ENCODE measurements around the gene SLC16A10.

The SLC16A10 gene

DNA sequence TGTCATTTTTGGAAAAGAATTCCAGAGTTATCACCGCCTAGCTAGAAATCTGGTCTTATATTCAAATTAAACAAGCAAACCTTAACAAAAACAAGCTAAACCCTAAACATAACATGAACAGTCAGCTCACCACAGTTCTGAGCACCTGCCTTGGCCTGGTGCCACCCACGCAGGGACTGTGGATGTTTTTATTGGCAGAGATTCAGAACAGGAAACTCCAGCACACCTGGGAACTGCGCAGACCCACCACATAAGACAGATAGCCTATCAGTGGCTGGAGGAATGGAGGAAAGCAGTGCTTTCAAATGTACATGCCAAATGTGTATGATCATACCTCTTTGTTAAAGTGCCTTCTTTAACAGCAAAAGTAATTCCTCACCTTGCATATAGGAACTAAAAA, 8.9 kb downstream of the SLC16A10 start:
- peak in 1 of 2 experiments; percentile 56 for DNase-seq (ENCODE audit: low read depth in 1 of 2, low spot score in 1 of 2)
- no peak for TF ChIP-seq JUND (IDR thresholded peaks at IDR 0.05; ENCODE audit: low read depth)
- in situ Hi-C loops (cut with HindIII; ENCODE audit: low pct_unique_long_range_greater_than_20kb, low sequenced_read_pairs): no loop called here

DNA sequence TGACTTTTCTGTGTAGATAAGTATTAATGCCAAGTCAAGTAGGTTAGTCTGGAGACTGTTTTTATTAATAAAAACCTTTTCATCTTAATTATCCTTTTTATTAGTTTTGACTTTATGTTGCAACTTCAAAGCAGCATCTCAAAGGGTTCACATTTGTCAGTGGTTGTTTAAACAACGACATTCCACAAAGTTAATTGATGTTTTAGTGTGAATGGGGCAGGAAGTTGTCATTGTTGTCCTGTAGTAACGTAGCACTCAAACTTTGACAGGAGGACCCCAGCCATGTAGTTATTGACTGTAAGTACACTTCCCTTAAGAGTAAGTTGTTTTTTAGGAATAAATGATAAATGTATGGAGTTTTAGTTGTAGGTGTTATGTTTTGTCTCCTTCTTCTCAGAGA, 11.3 kb downstream of the SLC16A10 start:
- no peak for DNase-seq (ENCODE audit: low read depth in 1 of 2, low spot score in 1 of 2)
- no peak for TF ChIP-seq JUND (IDR thresholded peaks at IDR 0.05; ENCODE audit: low read depth)
- in situ Hi-C loops (cut with HindIII; ENCODE audit: low pct_unique_long_range_greater_than_20kb, low sequenced_read_pairs): no loop called here

DNA sequence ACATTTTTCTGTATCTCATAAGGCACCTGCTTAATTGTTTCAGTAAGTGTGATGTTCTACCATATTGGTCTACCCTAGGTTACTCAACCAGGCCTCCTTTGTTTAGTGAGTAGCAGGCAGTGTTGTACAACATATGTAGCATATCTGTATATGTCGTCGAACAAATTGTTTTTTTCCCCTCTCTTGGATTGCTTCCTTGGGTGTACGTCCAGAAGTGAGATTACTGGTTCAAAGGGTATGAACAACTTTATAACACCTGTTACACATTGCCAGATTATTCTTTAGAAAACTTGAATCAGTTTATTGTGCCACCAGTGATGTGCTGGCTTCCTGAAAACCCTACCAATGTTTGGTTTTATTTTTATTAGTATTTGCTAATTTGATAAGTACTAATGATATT, 14.7 kb downstream of the SLC16A10 start:
- in situ Hi-C loops (cut with HindIII; ENCODE audit: low pct_unique_long_range_greater_than_20kb, low sequenced_read_pairs): no loop called here
- no peak for DNase-seq (ENCODE audit: low read depth in 1 of 2, low spot score in 1 of 2)

DNA sequence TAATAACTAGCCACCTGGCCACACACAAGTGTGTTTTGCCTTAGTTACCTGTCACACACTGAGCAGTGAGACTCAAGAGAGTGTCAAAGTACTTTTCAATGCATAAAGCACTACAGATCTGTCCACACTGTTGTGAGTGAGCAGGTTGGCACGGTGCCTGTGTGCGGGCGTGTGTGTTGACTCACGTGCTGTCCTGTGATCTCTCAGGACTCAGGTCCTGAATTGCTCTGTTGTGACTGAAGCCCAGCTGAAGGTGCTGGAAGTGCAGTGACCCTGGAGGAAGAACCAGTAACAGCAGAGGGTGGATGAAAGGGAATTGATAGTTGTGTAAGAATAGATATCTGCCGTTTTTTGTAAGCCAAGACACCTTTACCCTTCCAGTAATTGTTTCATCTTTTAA, 18.3 kb downstream of the SLC16A10 start:
- in situ Hi-C loops (cut with HindIII; ENCODE audit: low pct_unique_long_range_greater_than_20kb, low sequenced_read_pairs): no loop called here
- peak in 1 of 2 experiments; percentile 63 for DNase-seq (ENCODE audit: low read depth in 1 of 2, low spot score in 1 of 2)
- no peak for TF ChIP-seq JUND (IDR thresholded peaks at IDR 0.05; ENCODE audit: low read depth)

More for the DNA sequence above, 14.7 kb downstream of the SLC16A10 start:
- no peak for TF ChIP-seq JUND (IDR thresholded peaks at IDR 0.05; ENCODE audit: low read depth)

DNA sequence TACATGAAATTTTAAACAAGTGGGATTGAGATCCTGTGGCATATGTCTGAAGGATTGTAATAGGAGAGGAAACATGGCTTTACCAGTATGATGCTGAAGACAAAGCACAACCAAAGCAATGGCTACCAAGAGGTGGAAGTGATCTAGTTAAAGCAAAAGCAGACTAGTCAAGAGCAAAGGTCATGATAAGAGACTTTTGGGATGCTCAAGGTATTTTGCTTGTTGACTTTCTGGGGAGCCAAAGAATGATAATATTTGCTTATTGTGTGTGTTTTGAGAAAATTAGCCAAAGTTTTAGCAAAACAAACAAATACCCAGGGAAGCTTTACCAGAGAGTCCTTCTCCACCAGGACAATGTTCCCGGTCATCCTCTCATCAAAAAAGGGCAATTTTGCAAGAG, 20.3 kb downstream of the SLC16A10 start:
- TF ChIP-seq JUND (IDR thresholded peaks at IDR 0.05; ENCODE audit: low read depth): no peak
- DNase-seq (ENCODE audit: low read depth in 1 of 2, low spot score in 1 of 2): no peak
- in situ Hi-C loops (cut with HindIII; ENCODE audit: low pct_unique_long_range_greater_than_20kb, low sequenced_read_pairs): no loop called here

DNA sequence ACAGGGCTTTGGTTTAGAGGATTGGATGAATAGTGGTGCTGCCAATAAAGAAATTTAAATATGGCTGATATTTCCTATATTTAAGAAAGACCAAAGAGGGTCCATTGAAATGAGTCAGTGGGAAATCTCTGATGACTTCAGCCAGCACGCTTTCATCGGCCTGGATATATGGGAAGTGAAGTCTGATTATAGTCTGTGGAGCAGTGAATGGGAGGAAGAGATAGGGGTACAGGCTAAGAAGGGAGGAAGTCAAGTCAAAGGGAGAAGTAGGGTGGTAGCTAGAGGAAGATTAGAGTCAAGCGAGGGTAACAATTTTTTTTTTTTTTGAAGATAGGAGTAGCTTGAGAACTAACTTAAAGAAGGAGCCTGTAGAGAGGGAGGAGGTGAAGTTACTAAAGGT, 22.7 kb downstream of the SLC16A10 start:
- in situ Hi-C loops (cut with HindIII; ENCODE audit: low pct_unique_long_range_greater_than_20kb, low sequenced_read_pairs): no loop called here

DNA sequence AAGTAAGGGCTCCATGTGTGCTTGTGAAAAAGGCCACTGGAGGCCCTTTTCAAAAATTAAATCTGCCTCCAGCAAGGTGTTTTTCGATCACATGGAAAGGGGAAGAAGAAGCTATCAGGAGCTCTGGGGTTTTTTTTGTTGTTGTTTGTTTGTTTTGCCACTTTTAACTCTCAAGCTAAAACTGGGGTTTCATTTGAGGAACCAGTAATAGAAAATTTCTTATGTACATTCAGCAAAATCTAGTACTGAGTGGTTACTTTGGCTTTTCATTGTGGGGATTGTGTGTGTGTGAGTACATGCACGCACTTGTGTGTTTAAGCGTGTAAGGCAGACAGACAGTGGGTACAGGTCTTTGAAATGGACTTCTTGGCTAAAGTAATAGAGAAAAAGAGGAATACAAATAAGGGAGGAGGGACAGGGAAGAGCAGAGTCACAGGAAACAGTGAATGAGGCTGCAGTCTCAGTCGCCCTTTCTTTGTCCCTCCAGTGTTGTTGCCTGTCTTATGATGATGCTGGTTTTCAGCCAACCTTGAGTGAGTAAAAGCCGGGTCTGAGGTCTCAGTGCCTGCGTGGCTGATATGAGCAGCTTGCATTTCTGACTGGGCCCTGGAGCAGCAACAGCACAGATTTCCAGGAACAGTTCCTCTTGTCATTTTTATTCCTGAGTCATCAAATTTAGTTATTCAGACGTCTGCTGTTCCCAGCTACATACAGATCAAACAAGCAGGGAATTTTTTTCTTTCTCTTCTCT, 26.2 kb downstream of the SLC16A10 start:
- no peak for DNase-seq (ENCODE audit: low read depth in 1 of 2, low spot score in 1 of 2)
- no peak for TF ChIP-seq JUND (IDR thresholded peaks at IDR 0.05; ENCODE audit: low read depth)
- in situ Hi-C loops (cut with HindIII; ENCODE audit: low pct_unique_long_range_greater_than_20kb, low sequenced_read_pairs): no loop called here

More for the DNA sequence above, 22.7 kb downstream of the SLC16A10 start:
- no peak for TF ChIP-seq JUND (IDR thresholded peaks at IDR 0.05; ENCODE audit: low read depth)
- DNase-seq (ENCODE audit: low read depth in 1 of 2, low spot score in 1 of 2): no peak

DNA sequence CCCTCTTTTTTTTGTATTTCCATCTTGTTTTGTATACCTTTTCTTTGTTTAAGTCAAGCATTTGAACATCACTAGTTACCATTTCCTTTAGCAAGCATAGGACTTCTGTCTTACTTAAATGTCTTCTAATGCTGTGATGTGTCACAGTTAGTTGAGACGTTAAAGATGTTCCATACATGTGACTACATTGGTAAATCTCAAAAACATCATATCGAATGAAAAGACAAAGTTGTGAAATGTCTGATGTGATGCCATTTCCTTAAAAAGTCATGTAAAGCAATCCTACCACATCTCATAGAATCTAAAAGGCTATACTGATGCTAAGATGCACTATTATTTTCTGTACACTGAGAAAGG, 26.8 kb downstream of the SLC16A10 start:
- in situ Hi-C loops (cut with HindIII; ENCODE audit: low pct_unique_long_range_greater_than_20kb, low sequenced_read_pairs): no loop called here
- DNase-seq (ENCODE audit: low read depth in 1 of 2, low spot score in 1 of 2): no peak
- TF ChIP-seq JUND (IDR thresholded peaks at IDR 0.05; ENCODE audit: low read depth): no peak

DNA sequence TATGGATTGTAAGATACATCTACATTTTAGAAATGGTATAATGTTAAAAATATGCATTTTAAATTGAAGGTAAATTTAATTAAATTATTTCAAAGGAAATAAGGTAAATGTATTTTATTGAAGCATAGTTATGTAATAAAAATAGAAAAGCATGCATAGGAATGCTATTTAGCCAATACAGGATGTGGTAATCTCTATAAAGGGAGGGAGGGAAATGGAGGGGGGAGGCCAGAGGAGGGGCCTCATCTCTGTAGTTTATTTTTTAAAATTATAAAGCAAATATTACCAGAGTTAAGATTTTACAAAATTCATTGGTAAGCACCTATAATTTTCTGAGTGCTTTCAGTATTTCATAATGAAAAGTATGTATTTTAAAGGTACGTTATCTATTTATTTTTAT, 27.2 kb downstream of the SLC16A10 start:
- DNase-seq (ENCODE audit: low read depth in 1 of 2, low spot score in 1 of 2): no peak
- in situ Hi-C loops (cut with HindIII; ENCODE audit: low pct_unique_long_range_greater_than_20kb, low sequenced_read_pairs): no loop called here
- TF ChIP-seq JUND (IDR thresholded peaks at IDR 0.05; ENCODE audit: low read depth): no peak

DNA sequence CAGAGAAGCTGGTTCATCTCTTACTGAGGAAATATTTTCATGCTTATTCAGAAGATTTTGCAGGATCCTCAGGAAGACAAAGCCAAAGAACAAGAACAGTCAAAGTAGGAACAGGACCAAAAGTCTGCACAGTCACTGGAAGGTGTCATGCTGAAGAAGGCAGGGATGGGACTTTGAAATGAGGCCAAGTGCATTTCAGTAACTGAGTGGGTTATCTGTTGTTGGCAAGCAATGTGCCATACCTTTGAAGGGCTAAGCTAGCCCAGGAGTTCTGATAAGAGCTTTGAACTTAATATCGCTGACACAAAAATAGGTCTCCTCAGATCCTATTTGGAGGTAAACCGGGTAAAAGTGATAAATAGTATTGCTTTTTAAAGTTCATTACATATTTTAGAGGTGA, 31.5 kb downstream of the SLC16A10 start:
- in situ Hi-C loops (cut with HindIII; ENCODE audit: low pct_unique_long_range_greater_than_20kb, low sequenced_read_pairs): no loop called here
- no peak for DNase-seq (ENCODE audit: low read depth in 1 of 2, low spot score in 1 of 2)
- no peak for TF ChIP-seq JUND (IDR thresholded peaks at IDR 0.05; ENCODE audit: low read depth)

DNA sequence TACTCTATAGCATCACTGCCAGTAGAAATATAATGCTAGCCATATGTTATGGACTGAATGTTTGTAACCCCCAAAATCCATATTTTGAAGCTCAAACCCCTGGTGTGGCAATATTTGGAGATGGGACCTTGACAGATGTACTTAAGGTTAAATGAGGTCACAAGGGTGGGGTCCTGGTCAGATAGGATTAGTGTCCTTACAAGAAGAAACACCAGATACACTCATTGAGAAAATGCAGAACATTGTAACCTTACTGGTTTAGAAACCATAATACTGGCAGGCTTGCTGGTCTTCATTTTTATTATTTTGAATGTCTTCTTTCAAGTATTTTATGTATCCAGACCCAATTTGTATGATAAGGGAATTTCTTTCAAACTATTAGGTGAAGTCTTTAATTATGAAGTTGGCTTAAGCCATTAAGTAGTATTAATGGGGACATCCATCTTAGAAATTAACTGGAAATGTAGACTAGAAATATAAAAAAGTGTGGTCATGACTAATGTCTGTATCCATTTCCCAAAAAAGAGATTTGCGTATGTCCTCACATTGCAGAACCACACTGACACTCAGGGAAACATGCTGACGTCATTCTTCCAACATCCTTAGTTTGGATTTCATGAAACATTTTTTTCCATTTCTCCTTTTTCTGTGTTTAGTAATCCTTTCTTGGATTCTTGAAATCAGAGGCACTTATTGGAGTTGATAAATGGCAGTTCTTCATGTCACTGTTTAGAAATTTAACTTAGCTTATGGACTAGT, 32.4 kb downstream of the SLC16A10 start:
- no peak for DNase-seq (ENCODE audit: low read depth in 1 of 2, low spot score in 1 of 2)
- no peak for TF ChIP-seq JUND (IDR thresholded peaks at IDR 0.05; ENCODE audit: low read depth)
- in situ Hi-C loops (cut with HindIII; ENCODE audit: low pct_unique_long_range_greater_than_20kb, low sequenced_read_pairs): no loop called here

DNA sequence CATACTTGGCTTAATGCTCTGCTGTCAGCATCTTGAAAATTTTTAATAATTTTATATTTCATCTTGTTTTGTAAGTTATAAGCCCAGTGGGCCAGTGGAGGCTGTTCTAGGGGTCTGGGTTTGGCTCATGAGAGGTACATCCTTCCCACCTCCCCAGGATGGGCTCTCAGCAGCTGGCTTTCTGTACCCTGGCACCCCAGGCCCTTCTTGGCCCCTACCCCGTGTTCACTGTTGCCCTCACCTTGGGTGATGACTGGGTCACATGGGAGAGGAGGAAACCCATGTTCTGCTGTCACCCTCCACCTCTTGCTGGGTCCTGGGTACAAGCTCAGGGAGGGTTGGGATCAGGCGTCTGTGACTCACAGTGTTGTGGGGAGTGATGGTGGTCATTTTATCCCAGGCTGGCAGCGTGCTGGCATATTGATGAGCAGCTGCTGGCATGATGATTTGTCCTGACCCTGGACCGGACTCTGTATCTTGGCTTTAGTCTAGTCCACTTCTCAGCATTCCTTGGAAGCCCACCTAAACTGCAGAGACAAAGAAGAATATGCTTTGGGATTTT, 34.6 kb downstream of the SLC16A10 start:
- no peak for TF ChIP-seq JUND (IDR thresholded peaks at IDR 0.05; ENCODE audit: low read depth)
- no peak for DNase-seq (ENCODE audit: low read depth in 1 of 2, low spot score in 1 of 2)
- in situ Hi-C loops (cut with HindIII; ENCODE audit: low pct_unique_long_range_greater_than_20kb, low sequenced_read_pairs): no loop called here
